ENCODE results near the gene HSPB2. TPM values are rescaled to one million over a fixed set of nuclear protein-coding genes. Genes with fewer than 3 reads are reported as not detected.
A peak's percentile ranks its signal among the peaks of the same experiment; 100 is the strongest.

HSPB2 gene
- total RNA-seq, 1 donor = 2.2 TPM

DNA sequence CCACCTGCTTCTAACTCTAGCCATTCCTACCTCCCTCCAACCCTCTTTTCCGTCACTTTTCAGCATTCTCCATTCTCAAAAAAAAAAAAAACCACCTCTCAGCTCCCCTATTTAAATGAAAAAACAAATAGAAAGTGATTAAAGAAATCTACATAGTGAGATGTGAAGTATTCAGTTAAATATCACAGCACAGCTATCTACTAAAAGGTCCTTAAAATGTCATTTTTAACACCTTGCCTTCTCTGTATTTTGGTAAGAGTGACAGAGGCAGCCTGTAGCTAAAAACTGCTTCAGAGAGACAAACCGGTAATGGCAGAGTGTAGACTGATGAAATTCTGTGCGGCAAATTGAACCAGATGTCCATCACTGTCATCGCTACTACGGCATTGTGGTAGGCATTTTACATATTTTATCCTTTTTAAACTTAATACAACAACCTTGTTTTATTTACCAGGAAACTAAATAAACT lies 40.8 kb upstream of the HSPB2 start:
- Histone ChIP-seq H2AFZ (ENCODE audit: low read length) (peak overlapping the region; percentile 94), H3K27me3 (ENCODE audit: insufficient read depth, low read length) (no peaks in the 10 kb centered on the region), H3K4me1 (ENCODE audit: insufficient read depth, low read length) (peaks cover 11% of the 10 kb centered on the region), H3K4me3 (ENCODE audit: insufficient read depth, low read length) (peak overlapping the region; percentile 88), H3K4me2 (ENCODE audit: insufficient read depth, low read length) (peak overlapping the region; percentile 88), H4K20me1 (ENCODE audit: insufficient read depth, low read length) (no peaks in the 10 kb centered on the region), H3K36me3 (ENCODE audit: insufficient read depth, low read length) (peaks cover 15% of the 10 kb centered on the region), H3K79me2 (ENCODE audit: insufficient read depth, low read length) (peaks cover 9% of the 10 kb centered on the region), H3K27ac (ENCODE audit: low read depth, low read length) (peak overlapping the region; percentile 40), H3K9me3 (ENCODE audit: low read depth, low read length) (no peaks in the 10 kb centered on the region)
- DNase-seq (ENCODE audit: insufficient read length, low spot score, missing footprints) = no peak
- TF ChIP-seq, protein P1, sequence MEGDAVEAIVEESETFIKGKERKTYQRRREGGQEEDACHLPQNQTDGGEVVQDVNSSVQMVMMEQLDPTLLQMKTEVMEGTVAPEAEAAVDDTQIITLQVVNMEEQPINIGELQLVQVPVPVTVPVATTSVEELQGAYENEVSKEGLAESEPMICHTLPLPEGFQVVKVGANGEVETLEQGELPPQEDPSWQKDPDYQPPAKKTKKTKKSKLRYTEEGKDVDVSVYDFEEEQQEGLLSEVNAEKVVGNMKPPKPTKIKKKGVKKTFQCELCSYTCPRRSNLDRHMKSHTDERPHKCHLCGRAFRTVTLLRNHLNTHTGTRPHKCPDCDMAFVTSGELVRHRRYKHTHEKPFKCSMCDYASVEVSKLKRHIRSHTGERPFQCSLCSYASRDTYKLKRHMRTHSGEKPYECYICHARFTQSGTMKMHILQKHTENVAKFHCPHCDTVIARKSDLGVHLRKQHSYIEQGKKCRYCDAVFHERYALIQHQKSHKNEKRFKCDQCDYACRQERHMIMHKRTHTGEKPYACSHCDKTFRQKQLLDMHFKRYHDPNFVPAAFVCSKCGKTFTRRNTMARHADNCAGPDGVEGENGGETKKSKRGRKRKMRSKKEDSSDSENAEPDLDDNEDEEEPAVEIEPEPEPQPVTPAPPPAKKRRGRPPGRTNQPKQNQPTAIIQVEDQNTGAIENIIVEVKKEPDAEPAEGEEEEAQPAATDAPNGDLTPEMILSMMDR (IDR thresholded peaks at IDR 0.05; ENCODE audit: extremely low read depth, low read depth, low read length) = no peak

DNA sequence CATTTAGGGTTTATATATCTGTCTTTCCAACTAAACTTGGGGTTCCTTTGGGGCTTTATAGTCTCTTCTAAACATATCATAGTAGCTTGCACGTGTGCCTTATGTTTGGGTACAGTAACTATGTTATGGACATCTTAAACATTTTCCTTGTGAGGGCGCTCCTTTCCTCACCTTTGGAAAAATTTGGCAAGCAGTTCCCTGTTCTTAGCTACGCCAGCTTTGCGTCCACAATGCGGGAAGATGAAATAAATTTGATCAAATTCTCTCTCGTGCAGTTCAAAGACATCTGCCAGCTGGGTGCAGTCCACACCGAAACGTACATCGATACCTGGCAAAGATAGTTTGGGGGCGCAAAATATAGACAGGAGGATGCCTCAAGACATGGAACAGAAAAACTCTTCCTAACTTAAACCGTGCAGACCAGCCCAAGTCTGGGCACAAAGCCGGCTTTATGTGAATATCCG lies 34.1 kb upstream of the HSPB2 start:
- H3K4me2 ChIP-seq (ENCODE audit: insufficient read depth, low read length) = peak overlapping the region; percentile 97
- H3K4me1 ChIP-seq (ENCODE audit: insufficient read depth, low read length) = peaks cover 14% of the 10 kb centered on the region
- TF ChIP-seq, protein P1 (IDR thresholded peaks at IDR 0.05; ENCODE audit: extremely low read depth, low read depth, low read length) = no peak
- no peak for DNase-seq (ENCODE audit: insufficient read length, low spot score, missing footprints)
- no peaks in the 10 kb centered on the region for H3K79me2 ChIP-seq (ENCODE audit: insufficient read depth, low read length)
- H4K20me1 ChIP-seq (ENCODE audit: insufficient read depth, low read length) = no peaks in the 10 kb centered on the region
- no peaks in the 10 kb centered on the region for H3K36me3 ChIP-seq (ENCODE audit: insufficient read depth, low read length)
- H2AFZ ChIP-seq (ENCODE audit: low read length) = peak overlapping the region; percentile 97
- H3K27ac ChIP-seq (ENCODE audit: low read depth, low read length) = peak overlapping the region; percentile 99
- H3K9me3 ChIP-seq (ENCODE audit: low read depth, low read length) = no peaks in the 10 kb centered on the region
- H3K27me3 ChIP-seq (ENCODE audit: insufficient read depth, low read length) = no peaks in the 10 kb centered on the region
- H3K4me3 ChIP-seq (ENCODE audit: insufficient read depth, low read length) = peak overlapping the region; percentile 88

DNA sequence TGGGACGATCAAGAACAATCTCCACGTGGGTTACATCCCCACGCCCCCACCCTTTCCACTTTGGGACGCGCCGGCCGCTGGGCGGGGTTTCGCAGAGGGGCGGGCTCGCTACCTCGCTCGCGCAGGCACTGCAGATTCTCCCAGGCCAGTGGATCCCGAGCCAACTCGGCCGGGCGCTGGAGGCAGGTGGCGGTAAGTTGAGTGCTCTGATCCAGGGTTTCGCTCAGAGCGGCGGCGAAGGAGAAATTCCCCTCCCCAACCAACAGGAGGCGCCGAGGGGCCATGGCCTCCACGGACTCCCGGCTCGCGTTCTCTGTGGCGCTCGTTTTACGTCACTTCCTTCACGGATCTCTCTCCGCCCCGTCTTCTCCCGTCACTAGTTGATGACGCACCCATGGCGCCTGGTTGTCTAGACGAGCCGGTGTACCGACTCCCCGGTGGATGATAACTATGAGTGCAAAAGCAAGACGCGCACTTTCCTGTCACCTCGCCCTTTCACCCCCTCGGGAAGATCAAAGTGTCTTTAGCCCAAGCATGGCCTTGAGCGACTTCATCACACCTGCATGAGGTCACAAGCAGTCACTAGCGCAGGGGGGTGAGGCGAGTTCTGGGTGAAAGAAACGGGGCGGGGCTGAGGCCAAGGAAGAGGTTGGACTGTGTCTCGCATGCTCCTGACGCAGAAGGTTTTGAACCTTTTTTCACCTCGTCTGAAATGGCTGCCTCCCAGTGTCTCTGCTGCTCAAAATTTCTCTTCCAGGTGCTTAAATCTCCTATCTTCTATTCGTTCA lies 33.5 kb upstream of the HSPB2 start, which contains the start of the genes CFAP68 and FDXACB1:
TSS of gene CFAP68 (plus strand) at position 693 of the 788 bp plus-strand sequence. CDS start at position 713, 20 bp downstream.
TSS of gene FDXACB1 (minus strand) at position 317 of the 788 bp plus-strand sequence. CDS start at position 284, 33 bp downstream.
- H4K20me1 ChIP-seq (ENCODE audit: insufficient read depth, low read length) = no peaks in the 10 kb centered on the region
- H3K4me3 ChIP-seq (ENCODE audit: insufficient read depth, low read length) = peak within 1 kb of the TSS; percentile 88
- peak within 1 kb of the TSS; percentile 99 for H3K27ac ChIP-seq (ENCODE audit: low read depth, low read length)
- H3K4me1 ChIP-seq (ENCODE audit: insufficient read depth, low read length) = peaks cover 14% of the 10 kb centered on the region
- no peaks in the 10 kb centered on the region for H3K27me3 ChIP-seq (ENCODE audit: insufficient read depth, low read length)
- no peaks in the 10 kb centered on the region for H3K9me3 ChIP-seq (ENCODE audit: low read depth, low read length)
- peak within 1 kb of the TSS; percentile 97 for H2AFZ ChIP-seq (ENCODE audit: low read length)
- no peaks in the 10 kb centered on the region for H3K79me2 ChIP-seq (ENCODE audit: insufficient read depth, low read length)
- DNase-seq (ENCODE audit: insufficient read length, low spot score, missing footprints) = peak; percentile 95
- peak within 1 kb of the TSS; percentile 97 for H3K4me2 ChIP-seq (ENCODE audit: insufficient read depth, low read length)
- no peaks in the 10 kb centered on the region for H3K36me3 ChIP-seq (ENCODE audit: insufficient read depth, low read length)
- TF ChIP-seq, protein P1 (IDR thresholded peaks at IDR 0.05; ENCODE audit: extremely low read depth, low read depth, low read length) = peak; percentile 96

DNA sequence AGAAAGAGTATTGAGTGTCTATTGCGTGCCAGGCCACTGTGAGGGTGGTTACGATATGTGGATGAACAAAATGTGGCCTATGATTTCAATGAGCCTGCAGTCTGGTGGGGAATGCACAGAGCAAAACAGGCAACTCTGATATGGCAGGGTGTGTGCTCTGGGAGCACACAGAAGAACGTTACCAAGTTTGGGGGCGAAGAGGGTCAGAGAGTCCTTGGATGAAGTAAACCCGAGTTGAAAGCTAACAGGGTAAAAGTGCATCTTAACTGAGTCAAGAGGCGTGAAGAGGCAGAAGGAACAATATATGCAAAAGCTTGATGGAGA lies 32.9 kb upstream of the HSPB2 start:
- H2AFZ ChIP-seq (ENCODE audit: low read length) = peak overlapping the region; percentile 97
- TF ChIP-seq, protein P1 (IDR thresholded peaks at IDR 0.05; ENCODE audit: extremely low read depth, low read depth, low read length) = no peak
- peaks cover 14% of the 10 kb centered on the region for H3K4me1 ChIP-seq (ENCODE audit: insufficient read depth, low read length)
- DNase-seq (ENCODE audit: insufficient read length, low spot score, missing footprints) = no peak
- H3K79me2 ChIP-seq (ENCODE audit: insufficient read depth, low read length) = no peaks in the 10 kb centered on the region
- H3K4me2 ChIP-seq (ENCODE audit: insufficient read depth, low read length) = peak overlapping the region; percentile 97
- H3K27ac ChIP-seq (ENCODE audit: low read depth, low read length) = peak overlapping the region; percentile 99
- no peaks in the 10 kb centered on the region for H3K36me3 ChIP-seq (ENCODE audit: insufficient read depth, low read length)
- no peaks in the 10 kb centered on the region for H3K27me3 ChIP-seq (ENCODE audit: insufficient read depth, low read length)
- no peaks in the 10 kb centered on the region for H3K9me3 ChIP-seq (ENCODE audit: low read depth, low read length)
- H4K20me1 ChIP-seq (ENCODE audit: insufficient read depth, low read length) = no peaks in the 10 kb centered on the region
- H3K4me3 ChIP-seq (ENCODE audit: insufficient read depth, low read length) = peak overlapping the region; percentile 88
